Body of pancreas (tissue), 4 donors: ENCODE results near the gene DCAF11.

Source experiments
- CTCF ChIP-seq, 7 experiments: fragments of 450-650 bp in 4 of 7; fragments of 200-600 bp in 3 of 7; sonication (generic) in 3 of 7; IDR thresholded peaks; one replicate each; pipeline ENCODE4 v1.5.1; 2016 to 2019; ENCODE audit warnings: antibody characterized with exemption in 7 of 7
- POLR2A ChIP-seq, 3 donors: fragments of 450-650 bp; IDR thresholded peaks; one replicate each; pipeline ENCODE4 v1.6.1; 2016; ENCODE audit warnings: antibody characterized with exemption in 3 of 3, mild to moderate bottlenecking in 2 of 3

- TF ChIP-seq CTCF (IDR thresholded peaks at IDR 0.05) (no peak), POLR2A (IDR thresholded peaks at IDR 0.05) (no peak)
Measured at GRCh38 chr14:24149302-24149969, 34.9 kb downstream of the DCAF11 start.
